Measurements from ENCODE around the gene SLC35F4.

SLC35F4 gene

DNA sequence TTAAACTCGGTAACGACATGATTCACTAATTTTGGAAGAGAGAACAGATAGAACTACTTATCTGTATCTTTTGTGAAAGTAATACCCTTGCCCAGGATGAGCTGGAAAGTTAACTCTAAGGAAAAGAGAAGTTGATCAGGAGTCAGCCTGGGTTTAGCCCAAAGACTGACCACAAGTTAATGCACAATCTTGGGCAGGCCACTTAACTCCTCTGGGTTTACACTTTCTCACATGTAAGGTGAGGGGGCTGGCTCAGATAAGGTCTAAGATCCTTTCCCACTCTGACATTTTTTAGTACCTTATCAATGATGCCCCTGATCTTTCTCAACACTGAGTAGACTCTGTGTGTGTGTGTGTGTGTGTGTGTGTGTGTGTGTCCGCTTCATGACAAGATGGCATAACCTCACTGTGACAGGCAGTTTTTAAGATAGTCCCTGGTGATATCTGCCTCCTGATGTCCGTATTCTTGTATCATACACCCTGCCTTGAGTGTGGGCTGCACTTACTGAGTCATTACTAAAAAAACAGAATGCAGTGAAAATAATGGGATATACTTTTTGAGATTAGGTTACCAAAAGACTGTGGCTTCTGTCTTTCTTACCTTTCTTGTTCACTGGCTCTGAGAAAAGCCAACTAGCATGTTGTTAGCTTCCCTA lies 316.0 kb downstream of the SLC35F4 start:
- Histone ChIP-seq H3K27me3 (ENCODE audit: insufficient read depth, insufficient read length) (no peaks in the 10 kb centered on the region), H3K4me1 (ENCODE audit: insufficient read depth, insufficient read length) (no peaks in the 10 kb centered on the region), H3K9me3 (ENCODE audit: insufficient read depth, low read length) (no peaks in the 10 kb centered on the region), H3K36me3 (ENCODE audit: insufficient read depth, insufficient read length, low read length) (no peaks in the 10 kb centered on the region), H3K4me3 (ENCODE audit: insufficient read length, low read depth) (no peak overlapping the region), H3K9ac (ENCODE audit: insufficient read length, low read depth) (no peak overlapping the region)
- DNase-seq (ENCODE audit: low read depth, low spot score), result no peak
- TF ChIP-seq YY1 (IDR thresholded peaks at IDR 0.05; ENCODE audit: insufficient read depth, insufficient read length), result no peak
- TF ChIP-seq SUZ12 (IDR thresholded peaks at IDR 0.05; ENCODE audit: extremely low read depth, insufficient read depth, insufficient read length), result no peak
- TF ChIP-seq ZNF274 (IDR thresholded peaks at IDR 0.05; ENCODE audit: low read depth, low read length), result no peak

DNA sequence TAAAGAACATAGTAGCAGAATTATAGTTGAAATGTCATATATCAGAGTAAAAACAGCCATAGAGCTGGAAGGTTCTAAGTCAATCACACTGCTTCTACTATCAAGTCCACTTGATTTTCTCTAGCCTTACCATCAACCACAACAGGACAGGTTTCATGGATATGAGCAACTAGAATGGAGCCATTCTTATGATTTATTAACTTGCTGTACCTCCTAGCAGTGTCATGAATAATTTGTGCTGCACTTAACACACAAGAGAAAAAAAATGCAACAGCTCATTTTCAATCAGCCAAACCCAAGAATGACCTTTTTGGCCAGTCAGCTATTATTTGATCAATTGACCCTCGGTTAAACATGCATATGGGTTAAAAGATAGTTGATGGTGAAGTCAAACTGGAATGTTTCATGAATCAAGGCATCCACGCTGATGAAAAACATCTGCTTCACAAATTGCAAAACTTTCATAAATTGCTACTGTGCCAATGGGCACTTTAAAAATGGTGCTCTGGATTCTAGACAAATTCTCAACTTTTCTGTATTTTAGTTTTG lies 316.8 kb downstream of the SLC35F4 start:
- H3K9me3 ChIP-seq (ENCODE audit: insufficient read depth, low read length), result no peaks in the 10 kb centered on the region
- no peak for TF ChIP-seq YY1 (IDR thresholded peaks at IDR 0.05; ENCODE audit: insufficient read depth, insufficient read length)
- no peak for TF ChIP-seq SUZ12 (IDR thresholded peaks at IDR 0.05; ENCODE audit: extremely low read depth, insufficient read depth, insufficient read length)
- no peak for TF ChIP-seq ZNF274 (IDR thresholded peaks at IDR 0.05; ENCODE audit: low read depth, low read length)
- no peaks in the 10 kb centered on the region for H3K36me3 ChIP-seq (ENCODE audit: insufficient read depth, insufficient read length, low read length)
- no peak for DNase-seq (ENCODE audit: low read depth, low spot score)
- no peak overlapping the region for H3K4me3 ChIP-seq (ENCODE audit: insufficient read length, low read depth)
- H3K27me3 ChIP-seq (ENCODE audit: insufficient read depth, insufficient read length), result no peaks in the 10 kb centered on the region
- no peaks in the 10 kb centered on the region for H3K4me1 ChIP-seq (ENCODE audit: insufficient read depth, insufficient read length)
- H3K9ac ChIP-seq (ENCODE audit: insufficient read length, low read depth), result no peak overlapping the region

DNA sequence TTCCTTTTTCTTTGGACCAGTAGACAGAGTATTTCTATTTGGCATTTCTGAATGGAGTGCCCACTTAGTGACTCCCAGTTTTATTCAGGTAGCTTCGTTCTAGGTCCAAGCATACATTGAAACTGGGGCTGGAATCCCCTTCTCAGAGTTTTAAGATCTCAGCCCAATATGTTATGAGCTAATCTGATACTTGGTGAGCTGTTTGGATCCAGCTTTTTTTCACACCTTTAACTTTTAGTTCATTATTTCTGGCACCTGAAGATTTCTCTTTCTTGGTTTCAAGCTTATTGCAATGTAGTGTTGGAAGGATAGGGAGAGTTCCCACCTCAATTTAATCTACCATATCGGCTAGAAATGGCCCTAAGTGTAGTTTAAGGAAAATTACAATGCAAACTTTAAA lies 318.8 kb downstream of the SLC35F4 start:
- no peaks in the 10 kb centered on the region for H3K27me3 ChIP-seq (ENCODE audit: insufficient read depth, insufficient read length)
- no peak for TF ChIP-seq SUZ12 (IDR thresholded peaks at IDR 0.05; ENCODE audit: extremely low read depth, insufficient read depth, insufficient read length)
- TF ChIP-seq YY1 (IDR thresholded peaks at IDR 0.05; ENCODE audit: insufficient read depth, insufficient read length), result no peak
- no peak for TF ChIP-seq ZNF274 (IDR thresholded peaks at IDR 0.05; ENCODE audit: low read depth, low read length)
- no peak overlapping the region for H3K9ac ChIP-seq (ENCODE audit: insufficient read length, low read depth)
- no peak overlapping the region for H3K4me3 ChIP-seq (ENCODE audit: insufficient read length, low read depth)
- H3K4me1 ChIP-seq (ENCODE audit: insufficient read depth, insufficient read length), result no peaks in the 10 kb centered on the region
- no peaks in the 10 kb centered on the region for H3K36me3 ChIP-seq (ENCODE audit: insufficient read depth, insufficient read length, low read length)
- H3K9me3 ChIP-seq (ENCODE audit: insufficient read depth, low read length), result no peaks in the 10 kb centered on the region
- no peak for DNase-seq (ENCODE audit: low read depth, low spot score)

DNA sequence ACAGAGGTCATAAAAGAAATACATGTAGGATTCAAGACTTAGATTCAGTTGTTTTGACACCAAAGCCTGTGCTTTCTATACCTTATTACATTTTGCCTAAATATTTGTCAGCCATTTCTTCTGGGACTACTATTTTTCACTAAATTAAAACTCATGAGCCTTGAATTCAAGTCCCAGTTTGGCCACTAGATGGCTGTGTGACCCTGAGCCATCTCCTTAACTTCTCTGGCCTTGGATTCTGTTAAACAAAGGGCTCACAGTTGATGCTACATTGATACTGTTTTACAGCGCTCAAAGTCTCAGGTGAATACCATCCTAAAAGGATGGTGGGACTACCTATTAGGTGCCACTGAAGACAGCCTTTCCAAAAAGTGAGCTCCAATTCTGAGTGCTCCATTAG lies 332.7 kb downstream of the SLC35F4 start:
- H3K4me3 ChIP-seq (ENCODE audit: insufficient read length, low read depth), result no peak overlapping the region
- TF ChIP-seq YY1 (IDR thresholded peaks at IDR 0.05; ENCODE audit: insufficient read depth, insufficient read length) (no peak), SUZ12 (IDR thresholded peaks at IDR 0.05; ENCODE audit: extremely low read depth, insufficient read depth, insufficient read length) (no peak), ZNF274 (IDR thresholded peaks at IDR 0.05; ENCODE audit: low read depth, low read length) (no peak)
- DNase-seq (ENCODE audit: low read depth, low spot score), result peak; percentile 18
- H3K9ac ChIP-seq (ENCODE audit: insufficient read length, low read depth), result no peak overlapping the region
- H3K4me1 ChIP-seq (ENCODE audit: insufficient read depth, insufficient read length), result no peaks in the 10 kb centered on the region
- no peaks in the 10 kb centered on the region for H3K36me3 ChIP-seq (ENCODE audit: insufficient read depth, insufficient read length, low read length)
- H3K9me3 ChIP-seq (ENCODE audit: insufficient read depth, low read length), result no peaks in the 10 kb centered on the region
- no peaks in the 10 kb centered on the region for H3K27me3 ChIP-seq (ENCODE audit: insufficient read depth, insufficient read length)

DNA sequence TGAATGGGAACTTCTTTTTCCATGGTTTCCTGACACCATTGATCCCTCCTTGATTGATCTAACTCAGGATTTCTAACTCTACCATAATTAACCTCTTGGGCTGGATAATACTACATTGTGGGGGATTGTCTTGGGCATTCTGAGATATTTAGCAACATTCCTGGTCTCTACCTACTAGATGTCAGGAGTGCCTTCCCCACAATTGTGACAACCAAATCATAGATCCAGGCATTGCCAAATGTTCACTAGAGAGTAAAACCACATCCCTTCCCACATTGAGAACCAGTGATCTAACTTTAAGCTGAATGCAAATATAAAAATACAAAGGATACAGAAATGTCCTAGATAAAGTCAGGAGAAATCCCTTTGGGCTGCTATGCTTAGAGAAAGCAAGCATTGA lies 335.3 kb downstream of the SLC35F4 start:
- H3K4me1 ChIP-seq (ENCODE audit: insufficient read depth, insufficient read length), result no peaks in the 10 kb centered on the region
- DNase-seq (ENCODE audit: low read depth, low spot score), result no peak
- H3K36me3 ChIP-seq (ENCODE audit: insufficient read depth, insufficient read length, low read length), result no peaks in the 10 kb centered on the region

DNA sequence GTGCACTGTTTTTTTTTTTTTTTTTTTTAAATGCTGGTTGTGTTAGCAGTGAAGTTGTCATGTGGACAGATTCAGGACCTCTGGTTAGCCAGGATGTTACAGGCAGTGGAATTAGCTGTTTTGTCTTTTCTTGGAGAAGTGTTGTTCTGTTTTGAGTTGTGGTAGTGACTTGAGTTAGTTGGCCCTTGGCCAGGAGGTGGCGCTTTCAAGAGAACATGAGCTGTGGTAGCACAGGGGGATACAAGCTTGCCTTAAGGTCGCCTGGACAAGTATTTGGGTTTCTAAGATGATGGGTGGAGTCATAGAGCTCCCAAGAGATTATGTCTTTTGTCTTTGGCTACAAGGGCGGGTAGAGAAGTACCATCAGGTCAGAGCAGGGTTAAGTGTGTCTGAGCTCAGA lies 338.9 kb downstream of the SLC35F4 start:
- Histone ChIP-seq H3K9ac (ENCODE audit: insufficient read length, low read depth) (no peak overlapping the region), H3K4me3 (ENCODE audit: insufficient read length, low read depth) (no peak overlapping the region), H3K36me3 (ENCODE audit: insufficient read depth, insufficient read length, low read length) (no peaks in the 10 kb centered on the region), H3K4me1 (ENCODE audit: insufficient read depth, insufficient read length) (no peaks in the 10 kb centered on the region), H3K9me3 (ENCODE audit: insufficient read depth, low read length) (no peaks in the 10 kb centered on the region), H3K27me3 (ENCODE audit: insufficient read depth, insufficient read length) (no peaks in the 10 kb centered on the region)
- TF ChIP-seq YY1 (IDR thresholded peaks at IDR 0.05; ENCODE audit: insufficient read depth, insufficient read length) (no peak), SUZ12 (IDR thresholded peaks at IDR 0.05; ENCODE audit: extremely low read depth, insufficient read depth, insufficient read length) (no peak), ZNF274 (IDR thresholded peaks at IDR 0.05; ENCODE audit: low read depth, low read length) (no peak)
- DNase-seq (ENCODE audit: low read depth, low spot score), result peak; percentile 30

More for the DNA sequence above, 335.3 kb downstream of the SLC35F4 start:
- Histone ChIP-seq H3K4me3 (ENCODE audit: insufficient read length, low read depth) (no peak overlapping the region), H3K9ac (ENCODE audit: insufficient read length, low read depth) (no peak overlapping the region), H3K27me3 (ENCODE audit: insufficient read depth, insufficient read length) (no peaks in the 10 kb centered on the region), H3K9me3 (ENCODE audit: insufficient read depth, low read length) (no peaks in the 10 kb centered on the region)
- TF ChIP-seq YY1 (IDR thresholded peaks at IDR 0.05; ENCODE audit: insufficient read depth, insufficient read length), result no peak
- TF ChIP-seq ZNF274 (IDR thresholded peaks at IDR 0.05; ENCODE audit: low read depth, low read length), result no peak
- no peak for TF ChIP-seq SUZ12 (IDR thresholded peaks at IDR 0.05; ENCODE audit: extremely low read depth, insufficient read depth, insufficient read length)

DNA sequence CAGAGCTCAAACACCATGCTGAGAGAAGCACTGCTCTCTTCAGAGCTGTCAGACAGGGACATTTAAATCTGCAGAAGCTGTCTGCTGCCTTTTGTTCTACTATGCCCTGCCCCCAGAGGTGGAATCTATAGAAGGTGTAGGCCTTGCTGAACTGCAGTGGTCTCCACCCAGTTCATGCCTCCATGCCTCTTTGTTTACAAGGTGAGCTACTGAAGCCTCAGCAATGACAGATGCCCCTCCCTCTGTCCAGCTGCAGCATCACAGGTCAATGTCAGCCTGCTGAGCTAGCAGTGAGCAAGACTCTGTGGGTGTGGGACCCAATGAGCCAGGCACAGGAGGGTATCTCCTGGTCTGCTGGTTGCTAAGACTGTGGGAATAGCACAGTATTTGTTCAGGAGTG lies 346.8 kb downstream of the SLC35F4 start:
- no peak overlapping the region for H3K4me3 ChIP-seq (ENCODE audit: insufficient read length, low read depth)
- no peak overlapping the region for H3K9ac ChIP-seq (ENCODE audit: insufficient read length, low read depth)
- H3K27me3 ChIP-seq (ENCODE audit: insufficient read depth, insufficient read length), result no peaks in the 10 kb centered on the region
- DNase-seq (ENCODE audit: low read depth, low spot score), result no peak
- no peaks in the 10 kb centered on the region for H3K4me1 ChIP-seq (ENCODE audit: insufficient read depth, insufficient read length)
- no peak for TF ChIP-seq SUZ12 (IDR thresholded peaks at IDR 0.05; ENCODE audit: extremely low read depth, insufficient read depth, insufficient read length)
- TF ChIP-seq ZNF274 (IDR thresholded peaks at IDR 0.05; ENCODE audit: low read depth, low read length), result no peak
- TF ChIP-seq YY1 (IDR thresholded peaks at IDR 0.05; ENCODE audit: insufficient read depth, insufficient read length), result no peak
- no peaks in the 10 kb centered on the region for H3K9me3 ChIP-seq (ENCODE audit: insufficient read depth, low read length)
- H3K36me3 ChIP-seq (ENCODE audit: insufficient read depth, insufficient read length, low read length), result no peaks in the 10 kb centered on the region
